Neural cell (in vitro differentiated cells): ENCODE results near the gene MSANTD2.

ENCODE experiments used
- CTCF ChIP-seq: fragments of 450-650 bp; IDR thresholded peaks from 2 replicates; pipeline ENCODE4 v1.5.1; 2014; ENCODE audit warnings: antibody characterized with exemption, mild to moderate bottlenecking, moderate library complexity; ENCODE audit not compliant: poor library complexity, severe bottlenecking
- EP300 ChIP-seq: fragments of 450-650 bp; conservative IDR thresholded peaks from 2 replicates; pipeline ENCODE4 v1.6.1; 2014; ENCODE audit warnings: antibody characterized with exemption, mild to moderate bottlenecking, moderate library complexity; ENCODE audit not compliant: poor library complexity, severe bottlenecking
- MXI1 ChIP-seq: fragments of 450-650 bp; conservative IDR thresholded peaks from 2 replicates; pipeline ENCODE4 v1.6.1; 2014; ENCODE audit warnings: antibody characterized with exemption, mild to moderate bottlenecking; ENCODE audit not compliant: poor library complexity, severe bottlenecking
- SMC3 ChIP-seq: fragments of 450-650 bp; conservative IDR thresholded peaks from 2 replicates; pipeline ENCODE4 v1.6.1; 2014; ENCODE audit warnings: antibody characterized with exemption, mild to moderate bottlenecking, moderate library complexity; ENCODE audit not compliant: poor library complexity

- TF ChIP-seq CTCF (no peak), EP300 (no peak), MXI1 (no peak), SMC3 (no peak)
These were observed 70.6 kb downstream of the MSANTD2 start for GRCh38 chr11:124729571-124729970.
